WTC11 (cell line): Measurements from ENCODE around the gene CYCS. TPM values are rescaled to one million over a fixed set of nuclear protein-coding genes. Genes with fewer than 3 reads are reported as not detected.

ENCODE experiments used
- ATF1 ChIP-seq: sonication (generic); formaldehyde crosslinking; IDR thresholded peaks from 2 replicates; pipeline ENCODE4 v1.8.1; 2023; ENCODE audit warnings: mild to moderate bottlenecking, moderate library complexity, missing genetic modification reagents
- CREM ChIP-seq: sonication (generic); formaldehyde crosslinking; IDR thresholded peaks from 2 replicates; pipeline ENCODE4 v1.8.1; 2022; ENCODE audit warnings: mild to moderate bottlenecking, missing genetic modification reagents, moderate library complexity
- FOXJ3 ChIP-seq: sonication (generic); formaldehyde crosslinking; IDR thresholded peaks from 2 replicates; pipeline ENCODE4 v1.9.0; 2021; ENCODE audit warnings: missing genetic modification reagents, mild to moderate bottlenecking, borderline replicate concordance
- GABPB1 ChIP-seq: sonication (generic); formaldehyde crosslinking; IDR thresholded peaks from 2 replicates; pipeline ENCODE4 v1.8.1; 2023; ENCODE audit warnings: mild to moderate bottlenecking, missing genetic modification reagents
- NFATC4 ChIP-seq: fragments of 250-450 bp; sonication (Bioruptor Pico); IDR thresholded peaks from 2 replicates; pipeline ENCODE4 v1.9.0; 2021; ENCODE audit warnings: mild to moderate bottlenecking
- NFE2L1 ChIP-seq: sonication (generic); formaldehyde crosslinking; IDR thresholded peaks from 2 replicates; pipeline ENCODE4 v1.8.1; 2023; ENCODE audit warnings: missing genetic modification reagents
- NFYB ChIP-seq: sonication (generic); formaldehyde crosslinking; conservative IDR thresholded peaks from 2 replicates; pipeline ENCODE4 v1.8.0; 2022; ENCODE audit warnings: low read depth, missing genetic modification reagents
- NR3C1 ChIP-seq: sonication (generic); formaldehyde crosslinking; conservative IDR thresholded peaks from 2 replicates; pipeline ENCODE4 v1.8.1; 2023; ENCODE audit warnings: low read depth, mild to moderate bottlenecking, missing genetic modification reagents
- SOX15 ChIP-seq: fragments of 250-450 bp; sonication (Bioruptor Pico); IDR thresholded peaks from 2 replicates; pipeline ENCODE4 v1.9.0; 2021; ENCODE audit warnings: mild to moderate bottlenecking
- TCF7 ChIP-seq: sonication (generic); formaldehyde crosslinking; IDR thresholded peaks from 2 replicates; pipeline ENCODE4 v1.8.0; 2022; ENCODE audit warnings: mild to moderate bottlenecking, low read depth, missing genetic modification reagents, moderate library complexity
- TEAD4 ChIP-seq: sonication (generic); formaldehyde crosslinking; IDR thresholded peaks from 2 replicates; pipeline ENCODE4 v1.8.0; 2022; ENCODE audit warnings: mild to moderate bottlenecking, missing genetic modification reagents
- ZBTB21 ChIP-seq: sonication (generic); formaldehyde crosslinking; IDR thresholded peaks from 2 replicates; pipeline ENCODE4 v1.8.1; 2023; ENCODE audit warnings: mild to moderate bottlenecking, missing genetic modification reagents, borderline replicate concordance
- ZNF416 ChIP-seq: fragments of 250-450 bp; sonication (Bioruptor Pico); IDR thresholded peaks from 2 replicates; pipeline ENCODE4 v1.9.0; 2021; ENCODE audit warnings: mild to moderate bottlenecking, inconsistent platforms
- total RNA-seq: library from RNA; stranded (reverse); gene quantifications from 3 replicates; pipeline ENCODE4 v1.2.3, GENCODE V29; 2021
- TF ChIP-seq, protein P1 (sequence below): sonication (generic); formaldehyde crosslinking; conservative IDR thresholded peaks from 2 replicates; pipeline ENCODE4 v1.8.1; 2022; ENCODE audit warnings: mild to moderate bottlenecking, missing genetic modification reagents
- TF ChIP-seq, protein P2 (sequence below): fragments of 250-450 bp; sonication (Bioruptor Pico); IDR thresholded peaks from 2 replicates; pipeline ENCODE4 v1.9.0; 2021; ENCODE audit warnings: mild to moderate bottlenecking, borderline replicate concordance
- TF ChIP-seq, protein P3 (sequence below): sonication (generic); formaldehyde crosslinking; IDR thresholded peaks from 2 replicates; pipeline ENCODE4 v1.8.1; 2023; ENCODE audit warnings: mild to moderate bottlenecking, missing genetic modification reagents
- TF ChIP-seq, protein P4 (sequence below): sonication (generic); formaldehyde crosslinking; IDR thresholded peaks from 2 replicates; pipeline ENCODE4 v1.8.0; 2022; ENCODE audit warnings: mild to moderate bottlenecking, missing genetic modification reagents
- TF ChIP-seq, protein P5 (sequence below): fragments of 250-450 bp; sonication (Bioruptor Pico); IDR thresholded peaks from 2 replicates; pipeline ENCODE4 v1.9.0; 2021; ENCODE audit warnings: mild to moderate bottlenecking
- TF ChIP-seq, protein P6 (sequence below): sonication (generic); formaldehyde crosslinking; IDR thresholded peaks from 2 replicates; pipeline ENCODE4 v1.8.0; 2022; ENCODE audit warnings: mild to moderate bottlenecking, missing genetic modification reagents
- TF ChIP-seq, protein P7 (sequence below): sonication (generic); formaldehyde crosslinking; IDR thresholded peaks from 2 replicates; pipeline ENCODE4 v1.8.0; 2023; ENCODE audit warnings: missing genetic modification reagents
- TF ChIP-seq, protein P8 (sequence below): sonication (generic); formaldehyde crosslinking; conservative IDR thresholded peaks from 2 replicates; pipeline ENCODE4 v1.8.1; 2023; ENCODE audit warnings: mild to moderate bottlenecking, low read depth, missing genetic modification reagents, moderate library complexity
- TF ChIP-seq, protein P9 (sequence below): sonication (generic); formaldehyde crosslinking; IDR thresholded peaks from 2 replicates; pipeline ENCODE4 v1.8.1; 2022; ENCODE audit warnings: mild to moderate bottlenecking, moderate library complexity, missing genetic modification reagents
- TF ChIP-seq, protein P10 (sequence below): sonication (generic); formaldehyde crosslinking; IDR thresholded peaks from 2 replicates; pipeline ENCODE4 v1.8.1; 2022; ENCODE audit warnings: low read depth, missing genetic modification reagents, borderline replicate concordance

CYCS gene
- total RNA-seq, 1 experiment from 2014 or later: 249 TPM

DNA sequence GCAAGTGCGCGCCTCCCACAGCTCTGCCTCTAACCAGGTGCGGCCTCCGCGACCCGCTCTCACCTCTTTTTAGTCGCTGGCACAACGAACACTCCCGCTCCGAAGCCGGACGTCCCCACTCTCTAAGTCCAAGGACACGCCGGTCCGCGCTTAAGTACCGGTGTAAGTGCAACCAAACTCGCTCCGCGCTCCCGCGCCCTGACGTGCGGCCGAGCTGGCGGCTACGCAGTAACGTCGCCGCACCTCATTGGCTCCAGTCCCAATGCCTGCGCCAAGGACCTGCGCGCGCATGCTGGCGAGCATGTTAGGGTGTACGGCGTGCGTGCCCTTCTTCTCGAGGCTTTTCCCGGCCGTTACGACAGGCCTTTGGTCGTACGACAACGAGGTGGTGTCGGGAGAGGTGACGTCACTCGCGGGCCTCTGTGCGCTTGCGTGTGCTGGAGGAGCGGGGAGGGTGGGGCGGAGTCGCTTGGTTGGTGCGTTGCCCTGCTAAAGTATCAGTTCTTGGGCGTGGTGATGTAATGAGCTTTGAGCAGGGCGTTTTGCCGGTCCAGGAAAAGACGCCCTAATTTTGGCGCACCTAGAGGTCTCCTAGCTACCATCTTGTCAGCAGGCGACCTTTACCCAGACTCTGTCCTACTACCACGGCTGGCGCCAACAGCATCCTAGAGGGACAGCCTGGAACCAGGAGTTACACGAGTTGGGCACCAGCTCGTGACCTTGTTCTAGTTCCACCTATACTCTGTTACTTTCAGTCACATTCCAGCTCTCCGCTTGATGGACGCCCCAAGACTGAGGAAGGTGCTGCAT is at the start of gene CYCS (continued):
- TF ChIP-seq, protein P1, sequence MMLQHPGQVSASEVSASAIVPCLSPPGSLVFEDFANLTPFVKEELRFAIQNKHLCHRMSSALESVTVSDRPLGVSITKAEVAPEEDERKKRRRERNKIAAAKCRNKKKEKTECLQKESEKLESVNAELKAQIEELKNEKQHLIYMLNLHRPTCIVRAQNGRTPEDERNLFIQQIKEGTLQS (CRISPR knock-in tag): 0 out of 2 replicates have a peak, but pooled peaks have one; percentile 66
- TF ChIP-seq SOX15 (CRISPR knock-in tag) (no peak), CREM (CRISPR knock-in tag) (peak; percentile 99), TCF7 (CRISPR knock-in tag) (no peak), ATF1 (peak; percentile 24; the same call in 1 of the 2 replicates), NFE2L1 (peak; percentile 83; the same call in 1 of the 2 replicates), ZBTB21 (CRISPR knock-in tag) (peak; percentile 98), NR3C1 (no peak), GABPB1 (CRISPR knock-in tag) (peak; percentile 89), TEAD4 (CRISPR knock-in tag) (no peak), NFYB (CRISPR knock-in tag) (peak; percentile 93), NFATC4 (peak; percentile 74; the same call in 1 of the 2 replicates), FOXJ3 (CRISPR knock-in tag) (no peak), ZNF416 (CRISPR knock-in tag) (peak; percentile 87)
- TF ChIP-seq, protein P2, sequence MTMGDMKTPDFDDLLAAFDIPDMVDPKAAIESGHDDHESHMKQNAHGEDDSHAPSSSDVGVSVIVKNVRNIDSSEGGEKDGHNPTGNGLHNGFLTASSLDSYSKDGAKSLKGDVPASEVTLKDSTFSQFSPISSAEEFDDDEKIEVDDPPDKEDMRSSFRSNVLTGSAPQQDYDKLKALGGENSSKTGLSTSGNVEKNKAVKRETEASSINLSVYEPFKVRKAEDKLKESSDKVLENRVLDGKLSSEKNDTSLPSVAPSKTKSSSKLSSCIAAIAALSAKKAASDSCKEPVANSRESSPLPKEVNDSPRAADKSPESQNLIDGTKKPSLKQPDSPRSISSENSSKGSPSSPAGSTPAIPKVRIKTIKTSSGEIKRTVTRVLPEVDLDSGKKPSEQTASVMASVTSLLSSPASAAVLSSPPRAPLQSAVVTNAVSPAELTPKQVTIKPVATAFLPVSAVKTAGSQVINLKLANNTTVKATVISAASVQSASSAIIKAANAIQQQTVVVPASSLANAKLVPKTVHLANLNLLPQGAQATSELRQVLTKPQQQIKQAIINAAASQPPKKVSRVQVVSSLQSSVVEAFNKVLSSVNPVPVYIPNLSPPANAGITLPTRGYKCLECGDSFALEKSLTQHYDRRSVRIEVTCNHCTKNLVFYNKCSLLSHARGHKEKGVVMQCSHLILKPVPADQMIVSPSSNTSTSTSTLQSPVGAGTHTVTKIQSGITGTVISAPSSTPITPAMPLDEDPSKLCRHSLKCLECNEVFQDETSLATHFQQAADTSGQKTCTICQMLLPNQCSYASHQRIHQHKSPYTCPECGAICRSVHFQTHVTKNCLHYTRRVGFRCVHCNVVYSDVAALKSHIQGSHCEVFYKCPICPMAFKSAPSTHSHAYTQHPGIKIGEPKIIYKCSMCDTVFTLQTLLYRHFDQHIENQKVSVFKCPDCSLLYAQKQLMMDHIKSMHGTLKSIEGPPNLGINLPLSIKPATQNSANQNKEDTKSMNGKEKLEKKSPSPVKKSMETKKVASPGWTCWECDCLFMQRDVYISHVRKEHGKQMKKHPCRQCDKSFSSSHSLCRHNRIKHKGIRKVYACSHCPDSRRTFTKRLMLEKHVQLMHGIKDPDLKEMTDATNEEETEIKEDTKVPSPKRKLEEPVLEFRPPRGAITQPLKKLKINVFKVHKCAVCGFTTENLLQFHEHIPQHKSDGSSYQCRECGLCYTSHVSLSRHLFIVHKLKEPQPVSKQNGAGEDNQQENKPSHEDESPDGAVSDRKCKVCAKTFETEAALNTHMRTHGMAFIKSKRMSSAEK (CRISPR knock-in tag): no peak
- TF ChIP-seq, protein P3, sequence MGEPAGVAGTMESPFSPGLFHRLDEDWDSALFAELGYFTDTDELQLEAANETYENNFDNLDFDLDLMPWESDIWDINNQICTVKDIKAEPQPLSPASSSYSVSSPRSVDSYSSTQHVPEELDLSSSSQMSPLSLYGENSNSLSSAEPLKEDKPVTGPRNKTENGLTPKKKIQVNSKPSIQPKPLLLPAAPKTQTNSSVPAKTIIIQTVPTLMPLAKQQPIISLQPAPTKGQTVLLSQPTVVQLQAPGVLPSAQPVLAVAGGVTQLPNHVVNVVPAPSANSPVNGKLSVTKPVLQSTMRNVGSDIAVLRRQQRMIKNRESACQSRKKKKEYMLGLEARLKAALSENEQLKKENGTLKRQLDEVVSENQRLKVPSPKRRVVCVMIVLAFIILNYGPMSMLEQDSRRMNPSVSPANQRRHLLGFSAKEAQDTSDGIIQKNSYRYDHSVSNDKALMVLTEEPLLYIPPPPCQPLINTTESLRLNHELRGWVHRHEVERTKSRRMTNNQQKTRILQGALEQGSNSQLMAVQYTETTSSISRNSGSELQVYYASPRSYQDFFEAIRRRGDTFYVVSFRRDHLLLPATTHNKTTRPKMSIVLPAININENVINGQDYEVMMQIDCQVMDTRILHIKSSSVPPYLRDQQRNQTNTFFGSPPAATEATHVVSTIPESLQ (CRISPR knock-in tag): no peak
- TF ChIP-seq, protein P4, sequence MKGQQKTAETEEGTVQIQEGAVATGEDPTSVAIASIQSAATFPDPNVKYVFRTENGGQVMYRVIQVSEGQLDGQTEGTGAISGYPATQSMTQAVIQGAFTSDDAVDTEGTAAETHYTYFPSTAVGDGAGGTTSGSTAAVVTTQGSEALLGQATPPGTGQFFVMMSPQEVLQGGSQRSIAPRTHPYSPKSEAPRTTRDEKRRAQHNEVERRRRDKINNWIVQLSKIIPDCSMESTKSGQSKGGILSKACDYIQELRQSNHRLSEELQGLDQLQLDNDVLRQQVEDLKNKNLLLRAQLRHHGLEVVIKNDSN (CRISPR knock-in tag): 0 out of 2 replicates have a peak, but pooled peaks have one; percentile 22
- TF ChIP-seq, protein P5, sequence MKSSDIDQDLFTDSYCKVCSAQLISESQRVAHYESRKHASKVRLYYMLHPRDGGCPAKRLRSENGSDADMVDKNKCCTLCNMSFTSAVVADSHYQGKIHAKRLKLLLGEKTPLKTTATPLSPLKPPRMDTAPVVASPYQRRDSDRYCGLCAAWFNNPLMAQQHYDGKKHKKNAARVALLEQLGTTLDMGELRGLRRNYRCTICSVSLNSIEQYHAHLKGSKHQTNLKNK: peak; percentile 84; the same call in 1 of the 2 replicates
- TF ChIP-seq, protein P6, sequence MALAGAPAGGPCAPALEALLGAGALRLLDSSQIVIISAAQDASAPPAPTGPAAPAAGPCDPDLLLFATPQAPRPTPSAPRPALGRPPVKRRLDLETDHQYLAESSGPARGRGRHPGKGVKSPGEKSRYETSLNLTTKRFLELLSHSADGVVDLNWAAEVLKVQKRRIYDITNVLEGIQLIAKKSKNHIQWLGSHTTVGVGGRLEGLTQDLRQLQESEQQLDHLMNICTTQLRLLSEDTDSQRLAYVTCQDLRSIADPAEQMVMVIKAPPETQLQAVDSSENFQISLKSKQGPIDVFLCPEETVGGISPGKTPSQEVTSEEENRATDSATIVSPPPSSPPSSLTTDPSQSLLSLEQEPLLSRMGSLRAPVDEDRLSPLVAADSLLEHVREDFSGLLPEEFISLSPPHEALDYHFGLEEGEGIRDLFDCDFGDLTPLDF (CRISPR knock-in tag): no peak
- TF ChIP-seq, protein P7, sequence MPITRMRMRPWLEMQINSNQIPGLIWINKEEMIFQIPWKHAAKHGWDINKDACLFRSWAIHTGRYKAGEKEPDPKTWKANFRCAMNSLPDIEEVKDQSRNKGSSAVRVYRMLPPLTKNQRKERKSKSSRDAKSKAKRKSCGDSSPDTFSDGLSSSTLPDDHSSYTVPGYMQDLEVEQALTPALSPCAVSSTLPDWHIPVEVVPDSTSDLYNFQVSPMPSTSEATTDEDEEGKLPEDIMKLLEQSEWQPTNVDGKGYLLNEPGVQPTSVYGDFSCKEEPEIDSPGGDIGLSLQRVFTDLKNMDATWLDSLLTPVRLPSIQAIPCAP (CRISPR knock-in tag): no peak; the same call in 1 of the 2 replicates
- TF ChIP-seq, protein P8, sequence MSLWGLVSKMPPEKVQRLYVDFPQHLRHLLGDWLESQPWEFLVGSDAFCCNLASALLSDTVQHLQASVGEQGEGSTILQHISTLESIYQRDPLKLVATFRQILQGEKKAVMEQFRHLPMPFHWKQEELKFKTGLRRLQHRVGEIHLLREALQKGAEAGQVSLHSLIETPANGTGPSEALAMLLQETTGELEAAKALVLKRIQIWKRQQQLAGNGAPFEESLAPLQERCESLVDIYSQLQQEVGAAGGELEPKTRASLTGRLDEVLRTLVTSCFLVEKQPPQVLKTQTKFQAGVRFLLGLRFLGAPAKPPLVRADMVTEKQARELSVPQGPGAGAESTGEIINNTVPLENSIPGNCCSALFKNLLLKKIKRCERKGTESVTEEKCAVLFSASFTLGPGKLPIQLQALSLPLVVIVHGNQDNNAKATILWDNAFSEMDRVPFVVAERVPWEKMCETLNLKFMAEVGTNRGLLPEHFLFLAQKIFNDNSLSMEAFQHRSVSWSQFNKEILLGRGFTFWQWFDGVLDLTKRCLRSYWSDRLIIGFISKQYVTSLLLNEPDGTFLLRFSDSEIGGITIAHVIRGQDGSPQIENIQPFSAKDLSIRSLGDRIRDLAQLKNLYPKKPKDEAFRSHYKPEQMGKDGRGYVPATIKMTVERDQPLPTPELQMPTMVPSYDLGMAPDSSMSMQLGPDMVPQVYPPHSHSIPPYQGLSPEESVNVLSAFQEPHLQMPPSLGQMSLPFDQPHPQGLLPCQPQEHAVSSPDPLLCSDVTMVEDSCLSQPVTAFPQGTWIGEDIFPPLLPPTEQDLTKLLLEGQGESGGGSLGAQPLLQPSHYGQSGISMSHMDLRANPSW: no peak
- TF ChIP-seq, protein P9, sequence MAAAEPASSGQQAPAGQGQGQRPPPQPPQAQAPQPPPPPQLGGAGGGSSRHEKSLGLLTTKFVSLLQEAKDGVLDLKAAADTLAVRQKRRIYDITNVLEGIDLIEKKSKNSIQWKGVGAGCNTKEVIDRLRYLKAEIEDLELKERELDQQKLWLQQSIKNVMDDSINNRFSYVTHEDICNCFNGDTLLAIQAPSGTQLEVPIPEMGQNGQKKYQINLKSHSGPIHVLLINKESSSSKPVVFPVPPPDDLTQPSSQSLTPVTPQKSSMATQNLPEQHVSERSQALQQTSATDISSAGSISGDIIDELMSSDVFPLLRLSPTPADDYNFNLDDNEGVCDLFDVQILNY (CRISPR knock-in tag): peak; percentile 87; the same call in 1 of the 2 replicates
- TF ChIP-seq, protein P10, sequence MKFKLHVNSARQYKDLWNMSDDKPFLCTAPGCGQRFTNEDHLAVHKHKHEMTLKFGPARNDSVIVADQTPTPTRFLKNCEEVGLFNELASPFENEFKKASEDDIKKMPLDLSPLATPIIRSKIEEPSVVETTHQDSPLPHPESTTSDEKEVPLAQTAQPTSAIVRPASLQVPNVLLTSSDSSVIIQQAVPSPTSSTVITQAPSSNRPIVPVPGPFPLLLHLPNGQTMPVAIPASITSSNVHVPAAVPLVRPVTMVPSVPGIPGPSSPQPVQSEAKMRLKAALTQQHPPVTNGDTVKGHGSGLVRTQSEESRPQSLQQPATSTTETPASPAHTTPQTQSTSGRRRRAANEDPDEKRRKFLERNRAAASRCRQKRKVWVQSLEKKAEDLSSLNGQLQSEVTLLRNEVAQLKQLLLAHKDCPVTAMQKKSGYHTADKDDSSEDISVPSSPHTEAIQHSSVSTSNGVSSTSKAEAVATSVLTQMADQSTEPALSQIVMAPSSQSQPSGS (CRISPR knock-in tag): peak; percentile 87; the same call in 1 of the 2 replicates
